GM23248 (cell line): Measurements from ENCODE around the gene TMEM59. TPM values are rescaled to one million over a fixed set of nuclear protein-coding genes. Genes with fewer than 3 reads are reported as not detected.

ENCODE experiments used
- DNase-seq: peaks from one replicate; pipeline ENCODE4 v3.0.0-alpha.2; 2015
- H2AFZ ChIP-seq: fragments of 200-600 bp; sonication (generic); 2 replicates; pipeline ENCODE4 v1.6.1; 2016; ENCODE audit warnings: antibody characterized with exemption
- H3F3A ChIP-seq: fragments of 200-600 bp; sonication (generic); 2 replicates; pipeline ENCODE4 v1.6.1; 2016; ENCODE audit warnings: mild to moderate bottlenecking, antibody characterized with exemption, mixed run types; ENCODE audit not compliant: insufficient read depth
- H3K27ac ChIP-seq: fragments of 200-600 bp; sonication (generic); 2 replicates; pipeline ENCODE4 v1.5.1; 2016; ENCODE audit warnings: mild to moderate bottlenecking
- H3K27me3 ChIP-seq: fragments of 200-600 bp; sonication (generic); replicated peaks from 2 replicates; pipeline ENCODE4 v1.6.1; 2016; ENCODE audit warnings: mild to moderate bottlenecking; ENCODE audit not compliant: insufficient read depth
- H3K36me3 ChIP-seq: fragments of 200-600 bp; sonication (generic); 2 replicates; pipeline ENCODE4 v1.6.1; 2016; ENCODE audit warnings: low read depth, mild to moderate bottlenecking
- H3K4me1 ChIP-seq: fragments of 200-600 bp; sonication (generic); 2 replicates; pipeline ENCODE4 v1.6.1; 2016; ENCODE audit warnings: mild to moderate bottlenecking; ENCODE audit not compliant: insufficient read depth
- H3K4me2 ChIP-seq: fragments of 200-600 bp; sonication (generic); one replicate; pipeline ENCODE4 v1.6.1; 2016; ENCODE audit warnings: mild to moderate bottlenecking; ENCODE audit not compliant: unreplicated experiment
- H3K4me3 ChIP-seq: fragments of 200-600 bp; sonication (generic); 2 replicates; pipeline ENCODE4 v1.5.1; 2016; ENCODE audit warnings: mild to moderate bottlenecking
- H3K79me2 ChIP-seq: fragments of 200-600 bp; sonication (generic); 2 replicates; pipeline ENCODE4 v1.6.1; 2016; ENCODE audit warnings: mild to moderate bottlenecking; ENCODE audit not compliant: insufficient read depth
- H3K9ac ChIP-seq: fragments of 200-600 bp; sonication (generic); 2 replicates; pipeline ENCODE4 v1.6.1; 2016; ENCODE audit warnings: mild to moderate bottlenecking
- H3K9me2 ChIP-seq: fragments of 200-600 bp; sonication (generic); 2 replicates; pipeline ENCODE4 v1.6.1; 2016; ENCODE audit warnings: mixed run types, mild to moderate bottlenecking, moderate library complexity; ENCODE audit not compliant: insufficient read depth
- H3K9me3 ChIP-seq: fragments of 200-600 bp; sonication (generic); one replicate; pipeline ENCODE4 v1.6.1; 2017; ENCODE audit warnings: low read depth
- H4K20me1 ChIP-seq: fragments of 200-600 bp; sonication (generic); 2 replicates; pipeline ENCODE4 v1.6.0; 2016; ENCODE audit not compliant: insufficient read depth
- EZH2 ChIP-seq: fragments of 200-600 bp; sonication (generic); IDR thresholded peaks from 2 replicates; pipeline ENCODE4 v1.6.1; 2018; ENCODE audit warnings: antibody characterized with exemption, mild to moderate bottlenecking; ENCODE audit not compliant: insufficient read depth, poor library complexity, severe bottlenecking
- EZH2phosphoT487 ChIP-seq: fragments of 200-600 bp; sonication (generic); IDR thresholded peaks from 2 replicates; pipeline ENCODE4 v1.6.1; 2018; ENCODE audit warnings: antibody characterized with exemption, moderate library complexity, mild to moderate bottlenecking, low read depth; ENCODE audit not compliant: insufficient read depth
- WGBS, 2 experiments: methylation state at CpG; one replicate each; pipeline ENCODE4 v1.1.6; 2015 to 2017; ENCODE audit warnings: low lambda C conversion rate in 2 of 2, low coverage in 1 of 2; ENCODE audit errors: missing lambda C conversion rate in 2 of 2; 5-methylcytosine and 5-hydroxymethylcytosine counted together
- in situ Hi-C: fragments of 300-500 bp; cut with MboI; formaldehyde crosslinking; loops from 2 replicates; pipeline ENCODE4 v1.15.0; 2020
- polyA plus RNA-seq: library from polyadenylated mRNA; unstranded; fragments of >200 nt; fragmentation: Nextera tagmentation; extraction: Ambion mirVana; gene quantifications from 2 replicates; pipeline ENCODE4 v1.2.1, GENCODE V29; 2016
- total RNA-seq: library from RNA; depleted of rRNA; stranded (reverse); fragments of >200 nt; shearing (Covaris generic); gene quantifications from 2 replicates; pipeline ENCODE4 v1.2.3, GENCODE V29; 2014

Gene TMEM59
- total and polyA plus RNA-seq, 2 experiments from 2014 or later = 425 to 774 TPM

- H3K4me1 ChIP-seq = no peaks in the 10 kb centered on the region
- no peaks in the 10 kb centered on the region for H3K9me3 ChIP-seq
- H3K79me2 ChIP-seq = no peaks in the 10 kb centered on the region
- H2AFZ ChIP-seq = no peak overlapping the region
- no peak overlapping the region for H3K4me2 ChIP-seq
- no peaks in the 10 kb centered on the region for H3K36me3 ChIP-seq
- H3K9me2 ChIP-seq = no peaks in the 10 kb centered on the region
- in situ Hi-C loops = no loop called here
- H3F3A ChIP-seq = no peaks in the 10 kb centered on the region
- no peak for TF ChIP-seq EZH2phosphoT487
- TF ChIP-seq EZH2 = no peak
- H3K27ac ChIP-seq = no peak overlapping the region
- H3K9ac ChIP-seq = no peak overlapping the region
- DNase-seq = no peak
- 25 to 29% methylated on average over 4 of the region's 4 CpGs for WGBS, 2 experiments
- H3K27me3 ChIP-seq = no peaks in the 10 kb centered on the region
- H4K20me1 ChIP-seq = no peaks in the 10 kb centered on the region
- H3K4me3 ChIP-seq = no peak overlapping the region
Measured at GRCh38 chr1:53992085-53992874, 60.7 kb downstream of the TMEM59 start.

GRCh38 chr1:53987880-53988279, 65.1 kb downstream of the TMEM59 start:
- H2AFZ ChIP-seq = no peak overlapping the region
- in situ Hi-C loops = no loop called here
- H3K36me3 ChIP-seq = no peaks in the 10 kb centered on the region
- no peak overlapping the region for H3K4me2 ChIP-seq
- DNase-seq = peak; percentile 24
- H4K20me1 ChIP-seq = no peaks in the 10 kb centered on the region
- H3K4me3 ChIP-seq = no peak overlapping the region
- 88 to 90% methylated on average over 2 of the region's 2 CpGs for WGBS, 2 experiments
- TF ChIP-seq EZH2phosphoT487 (no peak), EZH2 (no peak)
- H3K79me2 ChIP-seq = no peaks in the 10 kb centered on the region
- no peak overlapping the region for H3K9ac ChIP-seq
- H3F3A ChIP-seq = no peaks in the 10 kb centered on the region
- no peak overlapping the region for H3K27ac ChIP-seq
- no peaks in the 10 kb centered on the region for H3K9me2 ChIP-seq
- H3K27me3 ChIP-seq = no peaks in the 10 kb centered on the region
- no peaks in the 10 kb centered on the region for H3K9me3 ChIP-seq
- H3K4me1 ChIP-seq = no peaks in the 10 kb centered on the region

- no peak overlapping the region for H3K4me2 ChIP-seq
- no peak for TF ChIP-seq EZH2phosphoT487
- no peak for TF ChIP-seq EZH2
- H3K9me2 ChIP-seq = no peaks in the 10 kb centered on the region
- H3K4me3 ChIP-seq = no peak overlapping the region
- H2AFZ ChIP-seq = no peak overlapping the region
- 81 to 85% methylated on average over 3 of the region's 3 CpGs for WGBS, 2 experiments
- H3K27me3 ChIP-seq = no peaks in the 10 kb centered on the region
- H3K27ac ChIP-seq = no peak overlapping the region
- H3K79me2 ChIP-seq = no peaks in the 10 kb centered on the region
- H3K9ac ChIP-seq = no peak overlapping the region
- no peaks in the 10 kb centered on the region for H3K36me3 ChIP-seq
- no peaks in the 10 kb centered on the region for H3K9me3 ChIP-seq
- H3F3A ChIP-seq = no peaks in the 10 kb centered on the region
- no peaks in the 10 kb centered on the region for H4K20me1 ChIP-seq
- in situ Hi-C loops = no loop called here
- DNase-seq = no peak
- 0 out of 2 replicates have a peak, but pooled peaks cover 5% of the 10 kb centered on the region for H3K4me1 ChIP-seq
Measured at GRCh38 chr1:53986458-53986857, 66.5 kb downstream of the TMEM59 start.

- no peak for DNase-seq
- no peak for TF ChIP-seq EZH2phosphoT487
- TF ChIP-seq EZH2 = no peak
- no peaks in the 10 kb centered on the region for H3K9me3 ChIP-seq
- no peaks in the 10 kb centered on the region for H3K9me2 ChIP-seq
- H4K20me1 ChIP-seq = no peaks in the 10 kb centered on the region
- H2AFZ ChIP-seq = no peak overlapping the region
- no peaks in the 10 kb centered on the region for H3K27me3 ChIP-seq
- H3K79me2 ChIP-seq = no peaks in the 10 kb centered on the region
- no peak overlapping the region for H3K27ac ChIP-seq
- no peak overlapping the region for H3K4me2 ChIP-seq
- H3K4me3 ChIP-seq = no peak overlapping the region
- no peaks in the 10 kb centered on the region for H3F3A ChIP-seq
- in situ Hi-C loops = no loop called here
- 0 out of 2 replicates have a peak, but pooled peaks cover 5% of the 10 kb centered on the region for H3K4me1 ChIP-seq
- no peaks in the 10 kb centered on the region for H3K36me3 ChIP-seq
- no peak overlapping the region for H3K9ac ChIP-seq
Measured at GRCh38 chr1:53984726-53985125, 68.3 kb downstream of the TMEM59 start.
